ENCODE measurements around the gene ATP10A.
"Not testable (repeated sequence)": the region's sequence is repeated elsewhere in the genome, so short reads cannot be mapped to it uniquely, and the experiment has no call there.

ATP10A gene

GRCh38 chr15:25641762-25642161, 221.4 kb downstream of the ATP10A start:
- DNase-seq (ENCODE audit: low spot score): no peak

- DNase-seq (ENCODE audit: low spot score): no peak
Observed at GRCh38 chr15:25641361-25641760, 221.8 kb downstream of the ATP10A start.

- not testable (repeated sequence) for DNase-seq (ENCODE audit: low spot score)
Observed at GRCh38 chr15:25640959-25641358, 222.2 kb downstream of the ATP10A start.

GRCh38 chr15:25640381-25640780, 222.7 kb downstream of the ATP10A start:
- no peak for DNase-seq (ENCODE audit: low spot score)

- DNase-seq (ENCODE audit: low spot score): not testable (repeated sequence)
Observed at GRCh38 chr15:25636486-25636885, 226.6 kb downstream of the ATP10A start.

GRCh38 chr15:25635191-25635590, 227.9 kb downstream of the ATP10A start:
- no peak for DNase-seq (ENCODE audit: low spot score)

- DNase-seq (ENCODE audit: low spot score): no peak
Observed at GRCh38 chr15:25633862-25634261, 229.3 kb downstream of the ATP10A start.

- no peak for DNase-seq (ENCODE audit: low spot score)
Observed at GRCh38 chr15:25631971-25632370, 231.2 kb downstream of the ATP10A start.

All from HuH-7 (cell line).